ENCODE data around the gene PTPRM.

Gene PTPRM

DNA sequence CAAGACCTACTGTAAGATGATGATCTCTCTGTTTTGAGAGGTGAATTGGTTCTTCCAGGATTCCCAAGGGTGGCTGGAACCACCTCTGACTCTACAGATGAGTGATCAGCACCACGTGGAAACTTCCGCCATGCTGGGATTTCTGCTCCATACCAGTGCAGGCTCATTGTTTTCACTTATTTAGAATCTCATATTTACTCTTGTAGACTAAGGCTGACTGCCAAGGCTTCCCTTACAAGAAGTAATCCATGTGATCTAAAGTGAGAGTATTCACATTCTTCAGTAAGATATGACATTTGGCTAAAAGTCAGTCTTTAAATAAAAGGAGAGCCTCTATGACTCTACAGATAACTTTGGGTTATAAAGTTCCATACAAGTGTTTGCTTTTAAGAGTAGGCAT, 719.2 kb downstream of the PTPRM start:
- no peak for DNase-seq (ENCODE audit: low read depth)

- no peak for DNase-seq (ENCODE audit: low read depth)
Observed at GRCh38 chr18:8287196-8287885, 720.2 kb downstream of the PTPRM start.

- no peak for DNase-seq (ENCODE audit: low read depth)
Observed at GRCh38 chr18:8288472-8289195, 721.5 kb downstream of the PTPRM start.

- no peak for DNase-seq (ENCODE audit: low read depth)
Observed at GRCh38 chr18:8290435-8290834, 723.3 kb downstream of the PTPRM start.

GRCh38 chr18:8290913-8291312, 723.8 kb downstream of the PTPRM start:
- DNase-seq (ENCODE audit: low read depth): no peak

- no peak for DNase-seq (ENCODE audit: low read depth)
Observed at GRCh38 chr18:8293184-8293583, 726.1 kb downstream of the PTPRM start.

DNA sequence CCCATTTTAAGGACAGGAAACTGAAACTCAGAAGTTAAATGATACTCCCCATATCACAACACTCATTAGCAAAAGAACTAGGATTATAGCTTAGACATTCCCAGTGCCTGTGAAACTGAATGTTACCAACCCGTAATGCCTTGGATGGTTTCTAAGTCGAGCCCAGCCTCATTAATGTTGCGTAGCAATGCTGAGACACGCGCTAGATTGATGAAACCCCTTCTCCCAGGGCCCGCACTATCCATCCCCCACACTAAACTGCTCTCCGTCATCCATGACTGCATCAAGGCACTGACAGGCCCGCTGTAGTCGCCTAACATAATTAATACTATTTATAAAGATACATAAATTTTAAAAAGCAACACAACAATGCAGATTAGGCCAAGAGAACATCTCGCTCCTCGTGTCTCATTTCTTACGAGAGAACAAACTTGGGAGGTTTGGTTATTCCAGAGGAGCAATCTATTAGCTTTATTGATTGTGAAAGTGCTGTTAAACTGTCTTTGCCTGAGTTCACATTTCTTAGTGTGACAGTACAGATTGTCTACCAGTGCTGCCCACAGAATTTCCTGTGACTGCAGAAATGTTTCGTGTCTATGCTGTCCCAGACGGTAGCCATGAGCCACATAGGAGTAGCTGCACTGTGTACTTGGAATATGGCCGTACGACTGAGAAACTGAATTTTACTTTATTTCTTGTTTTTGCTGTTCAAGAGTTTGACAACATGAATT, 729.9 kb downstream of the PTPRM start:
- DNase-seq (ENCODE audit: low read depth): no peak

DNA sequence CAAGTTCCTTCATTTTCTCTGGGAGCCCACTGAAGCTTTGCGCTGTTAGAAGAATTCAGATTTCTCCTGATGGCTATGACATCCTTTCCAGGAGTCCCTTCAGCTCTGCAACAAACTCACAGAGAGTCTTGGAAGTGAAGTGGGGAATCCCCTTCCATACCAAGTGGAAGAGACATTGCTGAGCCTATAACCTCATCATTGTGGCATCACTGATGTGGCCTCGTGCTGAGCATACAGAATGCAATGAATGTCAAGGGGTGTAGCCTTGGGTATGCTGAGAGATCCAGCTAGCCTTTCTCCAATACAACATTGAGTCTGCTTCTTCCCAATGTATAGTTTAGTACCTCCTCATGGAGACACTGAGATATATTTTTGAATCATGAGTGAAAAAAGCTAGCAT, 731.1 kb downstream of the PTPRM start:
- no peak for DNase-seq (ENCODE audit: low read depth)

DNA sequence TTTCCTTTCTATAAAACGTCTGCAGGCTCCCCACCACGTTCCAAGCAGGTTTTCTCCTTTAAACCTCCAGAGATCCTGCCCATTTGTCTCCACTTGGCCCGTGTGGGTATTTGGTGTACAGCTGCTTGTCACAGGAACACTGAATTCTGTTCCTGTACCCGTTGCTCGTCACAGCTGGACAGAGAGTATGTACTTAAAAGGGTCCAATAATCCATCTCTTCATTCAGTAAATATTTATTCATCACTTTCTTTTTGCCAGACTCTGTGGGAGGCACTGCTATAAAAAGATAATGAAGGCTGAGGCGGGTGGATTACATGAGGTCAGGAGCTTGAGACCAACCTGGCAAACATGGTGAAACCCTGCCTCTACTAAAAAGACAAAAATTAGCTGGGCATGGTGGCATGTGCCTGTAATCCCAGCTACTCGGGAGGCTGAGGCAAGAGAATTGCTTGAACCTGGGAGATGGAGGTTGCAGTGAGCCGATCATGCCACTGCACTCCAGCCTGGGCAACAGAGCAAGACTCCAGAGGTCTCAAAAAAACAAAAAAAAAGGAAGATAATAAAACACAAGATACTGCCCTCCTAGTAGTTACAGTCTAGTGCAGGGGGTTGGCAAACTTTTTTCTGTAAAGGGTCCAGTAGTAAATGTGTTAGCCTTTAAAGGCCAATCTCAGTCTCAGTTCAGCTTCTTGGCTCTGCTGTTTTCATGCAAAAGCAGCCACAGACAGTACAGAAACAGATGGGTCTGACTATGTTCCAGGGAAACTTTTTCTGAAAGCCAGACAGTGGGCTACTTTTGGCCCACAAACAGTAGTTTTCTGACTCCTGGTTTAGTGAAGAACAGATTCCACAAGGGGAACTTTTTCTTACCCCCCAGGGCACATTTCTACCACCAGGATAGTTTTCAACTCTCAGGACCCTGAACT, 732.2 kb downstream of the PTPRM start:
- DNase-seq (ENCODE audit: low read depth): no peak

DNA sequence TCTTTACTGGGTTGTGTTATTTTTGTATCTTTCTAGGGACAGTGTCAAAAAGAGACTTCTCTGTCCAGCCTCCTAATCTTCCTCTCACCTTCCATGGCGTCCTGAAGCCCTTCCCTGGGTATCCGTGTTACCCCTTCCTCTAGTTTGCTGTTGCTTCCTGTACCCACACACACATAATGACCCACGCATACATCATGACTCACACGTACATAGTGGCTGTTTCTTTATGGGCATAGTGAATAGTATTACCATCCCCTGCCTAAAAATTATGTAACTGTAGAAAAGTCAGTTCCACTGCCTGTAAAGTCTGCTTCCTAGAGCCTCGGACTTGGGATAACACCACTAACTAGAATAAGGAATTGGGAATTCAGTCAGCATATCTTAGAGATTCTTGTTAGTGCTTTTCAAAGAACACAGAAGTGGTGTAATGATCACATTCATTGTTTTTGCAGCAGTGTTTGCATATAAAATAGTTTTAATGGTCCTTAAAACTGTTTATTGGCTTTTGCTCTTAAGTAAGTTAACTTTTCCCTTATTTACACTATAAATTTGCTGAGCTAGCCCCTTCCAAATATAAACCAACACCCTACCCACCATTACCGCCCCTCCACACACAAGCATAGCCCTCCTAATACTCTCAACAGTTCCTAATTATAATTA, 733.8 kb downstream of the PTPRM start:
- no peak for DNase-seq (ENCODE audit: low read depth)

DNA sequence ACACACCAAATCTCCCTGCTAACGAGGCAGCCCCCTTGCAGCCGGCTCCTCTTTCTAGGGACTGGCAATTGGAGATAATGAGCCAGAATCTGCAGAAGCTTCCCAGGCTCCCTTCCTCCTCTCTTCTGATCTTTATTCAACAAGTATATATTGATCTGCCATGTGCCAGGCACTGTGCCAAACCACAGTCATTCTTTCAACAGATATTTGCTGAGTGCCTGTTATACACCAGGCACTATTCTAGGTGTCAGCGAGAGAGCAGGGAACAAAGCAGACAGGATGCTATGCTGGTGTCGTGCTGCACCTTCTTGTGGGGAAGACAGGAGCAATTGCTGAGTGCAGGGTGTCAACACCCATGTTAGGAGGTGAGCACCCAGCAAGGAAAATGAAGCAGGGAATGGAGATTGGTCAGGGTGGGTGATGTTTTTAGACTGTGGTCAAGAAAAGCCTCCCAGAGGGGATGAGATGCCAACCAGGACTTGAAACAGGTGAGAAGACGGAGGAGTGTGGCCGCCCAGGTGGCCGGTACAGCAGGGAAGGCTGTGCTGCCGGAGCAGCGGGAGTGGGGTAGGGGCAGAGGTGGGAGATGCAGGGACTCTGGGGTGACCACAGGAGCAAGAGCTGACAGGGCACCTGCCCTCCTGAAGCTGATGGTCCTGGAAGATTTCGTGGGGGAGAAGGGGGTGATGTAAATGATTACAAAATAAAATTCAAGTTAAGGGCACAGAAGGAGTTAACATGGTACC, 734.5 kb downstream of the PTPRM start:
- DNase-seq (ENCODE audit: low read depth): no peak

DNA sequence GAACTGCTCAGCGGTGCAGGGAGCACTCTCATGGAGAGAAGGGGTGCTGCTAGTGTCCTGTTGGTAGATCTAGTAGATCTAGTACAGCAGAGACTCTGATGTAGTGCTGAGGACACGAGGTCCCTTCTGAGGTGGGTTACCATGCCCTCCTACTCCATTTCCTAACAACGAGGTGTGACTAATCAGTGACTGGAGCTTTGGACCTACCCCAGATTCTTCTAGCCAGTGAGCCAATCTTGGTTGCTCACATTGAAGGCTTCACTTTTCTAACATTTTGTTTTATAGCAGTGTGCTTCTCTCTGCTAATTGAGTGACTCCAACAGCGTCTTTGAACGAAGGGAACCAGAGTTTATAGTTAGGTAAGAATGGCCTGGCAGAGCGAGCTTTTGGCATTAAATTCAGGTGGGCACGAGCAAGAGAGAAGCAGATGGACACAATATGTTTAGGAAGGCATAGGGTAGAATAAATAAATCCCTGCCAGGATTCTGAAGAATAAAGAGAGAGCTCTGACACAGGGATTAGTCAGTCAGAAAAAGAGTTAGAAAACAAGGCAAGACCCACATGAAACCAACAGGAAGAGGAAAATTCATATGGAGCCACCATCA, 736.1 kb downstream of the PTPRM start:
- DNase-seq (ENCODE audit: low read depth): no peak

- DNase-seq (ENCODE audit: low read depth): no peak
Observed at GRCh38 chr18:8307960-8308359, 740.8 kb downstream of the PTPRM start.

DNA sequence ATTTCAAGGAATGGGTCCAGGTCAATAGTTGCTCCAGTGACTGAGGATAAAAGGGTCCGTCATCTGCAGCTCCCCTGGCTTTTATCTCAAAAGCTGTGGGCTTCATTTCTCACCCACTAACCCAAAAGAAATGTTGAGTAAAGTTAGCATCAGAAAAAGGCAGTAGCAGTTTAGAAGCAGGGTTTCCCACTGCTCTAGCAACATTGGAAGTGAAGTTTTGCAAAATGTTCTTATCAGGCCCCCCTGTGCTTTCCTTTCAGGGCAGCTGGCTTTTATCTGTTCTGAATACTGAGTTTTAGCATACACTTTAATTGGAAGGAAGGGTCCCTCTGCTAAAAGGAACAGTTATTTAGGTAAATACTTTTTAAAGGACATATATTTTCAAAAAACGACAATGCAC, 745.9 kb downstream of the PTPRM start:
- no peak for DNase-seq (ENCODE audit: low read depth)

- DNase-seq (ENCODE audit: low read depth): no peak
Observed at GRCh38 chr18:8314124-8314523, 747.0 kb downstream of the PTPRM start.

DNA sequence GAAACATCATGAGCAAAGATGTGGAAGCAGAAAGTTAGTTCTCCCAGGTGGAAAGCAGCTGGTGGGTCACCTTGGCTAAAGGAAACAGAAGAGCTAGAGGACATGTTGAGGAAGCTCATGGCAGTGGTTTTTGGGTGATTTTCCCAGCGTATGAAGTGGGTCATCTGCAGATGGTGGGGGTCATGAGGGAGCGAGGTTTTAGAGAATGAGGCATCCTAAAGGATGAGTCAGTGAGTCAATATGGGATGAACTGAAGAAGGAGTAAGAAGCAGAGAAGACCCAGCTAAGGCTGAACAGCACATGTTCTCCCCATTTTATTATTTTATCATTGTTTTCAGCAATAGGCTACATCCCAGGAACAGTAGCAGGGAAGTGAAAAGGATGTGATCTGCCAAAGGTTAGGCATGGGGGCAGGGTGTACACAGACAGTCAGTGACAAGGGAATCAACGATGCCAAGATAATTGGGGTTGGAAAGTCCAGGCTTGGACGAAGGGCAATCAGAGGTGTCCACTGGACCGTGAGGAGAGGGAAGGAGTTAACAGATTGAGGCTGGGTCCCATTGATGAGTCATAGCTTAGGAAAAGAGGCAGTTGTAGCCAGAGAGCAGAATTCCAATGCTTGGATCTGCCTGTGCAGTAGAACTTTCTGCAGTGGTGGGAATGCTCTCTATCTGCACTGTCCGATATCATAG, 752.8 kb downstream of the PTPRM start:
- DNase-seq (ENCODE audit: low read depth): no peak

GRCh38 chr18:8322486-8322885, 755.4 kb downstream of the PTPRM start:
- DNase-seq (ENCODE audit: low read depth): no peak

DNA sequence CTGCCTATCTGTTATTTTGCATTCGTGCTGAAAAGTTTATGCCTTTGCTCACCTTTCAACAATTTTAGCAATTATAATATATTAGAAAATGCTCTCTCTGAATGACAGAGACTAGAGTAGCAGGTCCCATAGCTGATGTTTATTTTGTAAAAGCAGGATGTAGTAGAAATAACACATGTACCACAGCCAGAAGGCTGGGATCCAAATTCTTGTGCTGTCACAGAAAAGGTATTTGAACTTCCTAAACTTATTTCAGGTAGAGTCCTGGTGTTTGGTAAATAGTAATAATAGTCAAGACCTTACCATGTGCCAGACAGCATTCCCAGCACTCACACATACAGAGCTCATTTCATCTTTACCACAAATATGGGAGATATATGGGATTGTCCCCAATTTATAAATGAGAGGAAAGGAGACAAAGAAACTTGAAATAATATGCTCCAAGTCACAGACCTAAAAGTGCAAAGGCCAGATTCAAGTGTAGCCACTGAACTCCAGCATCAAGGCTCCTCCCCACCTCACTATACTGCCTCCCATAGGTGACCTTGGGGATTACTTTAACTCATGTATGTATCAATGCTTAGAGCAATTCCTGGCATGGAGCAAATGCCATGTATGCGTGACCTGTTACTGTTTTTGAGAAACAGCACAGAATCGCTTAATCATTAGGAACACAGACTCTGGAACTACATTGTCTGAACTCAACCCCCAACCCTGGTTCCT, 757.4 kb downstream of the PTPRM start:
- DNase-seq (ENCODE audit: low read depth): no peak

GRCh38 chr18:8326763-8327394, 759.8 kb downstream of the PTPRM start:
- DNase-seq (ENCODE audit: low read depth): no peak

All from stimulated activated CD8-positive, alpha-beta memory T cell treated with anti-CD3 and anti-CD28 coated beads, Interleukin-4, amount 100 ng/mL, for 24 hours (primary cell).